K562 (cell line): Measurements from ENCODE around the gene PIP5K1B. TPM values are rescaled to one million over a fixed set of nuclear protein-coding genes. Genes with fewer than 3 reads are reported as not detected.

Experiments
- ATAC-seq: fragments of 200-7000 bp; cut with Tn5 transposase; 3 replicates; pipeline ENCODE4 v1.9.1; 2020; ENCODE audit warnings: moderate library complexity
- BruUV-seq: library from RNA; stranded (reverse); fragments of 400-500 nt; replicated peaks from 2 replicates; lab custom pipeline; 2021; lab: Mats Ljungman, UMichigan
- CTCF ChIA-PET: fragments of 300-600 bp; formaldehyde crosslinking; extraction: SDS; loops from one replicate; lab custom pipeline; 2021; ENCODE audit warnings: low intra/inter-chr PET ratio; lab: Yijun Ruan, JAX
- POLR2A ChIA-PET: fragments of 300-600, 350-650 bp; sonication (Branson Sonifier 250); formaldehyde crosslinking; extraction: SDS; loops from one replicate; lab custom pipeline; 2021; ENCODE audit warnings: antibody characterized with exemption, inconsistent platforms; lab: Yijun Ruan, JAX
- DNase-seq, 4 experiments: peaks; one replicate each; pipeline versions ENCODE4 v3.0.0 to v3.0.0-alpha.2; 2011 to 2018; ENCODE audit warnings: low spot score in 3 of 4, mixed read lengths in 3 of 4; ENCODE audit errors: extremely low read depth in 1 of 4
- FAIRE-seq: peaks from 2 replicates; lab custom pipeline; 2011; peaks lifted over from hg19 to GRCh38; lab: Jason Lieb, UNC
- H2AFZ ChIP-seq: 2 replicates; pipeline ENCODE4 v1.6.0; 2011; ENCODE audit warnings: low read depth, low read length, control low read depth, inconsistent platforms
- H3K27ac ChIP-seq: fragments of 200-600 bp; 3 replicates; pipeline ENCODE4 v1.8.0; 2011; ENCODE audit warnings: low read depth, mild to moderate bottlenecking, control low read depth, inconsistent platforms, low read length, moderate library complexity, mixed read lengths; ENCODE audit errors: extremely low read depth
- H3K27me3 ChIP-seq, 2 experiments: fragments of 300-600 bp in 1 of 2; 2 replicates in 1 of 2; 3 replicates in 1 of 2; pipeline versions ENCODE4 v1.6.0 to v1.8.0; 2011; ENCODE audit warnings: inconsistent platforms in 2 of 2, low read length in 2 of 2, mild to moderate bottlenecking in 1 of 2, mixed read lengths in 1 of 2, moderate library complexity in 1 of 2; ENCODE audit not compliant: control insufficient read depth in 2 of 2, insufficient read depth in 2 of 2
- H3K36me3 ChIP-seq: fragments of 300-600 bp; 3 replicates; pipeline ENCODE4 v1.8.0; 2011; ENCODE audit warnings: mild to moderate bottlenecking, low read length, inconsistent platforms; ENCODE audit not compliant: control insufficient read depth, insufficient read depth
- H3K4me1 ChIP-seq, 2 experiments: fragments of 200-600 bp in 1 of 2; replicated peaks in 1 of 2; 2 replicates in 1 of 2; 3 replicates in 1 of 2; pipeline versions ENCODE4 v1.5.1 to v1.8.0; 2011; ENCODE audit warnings: inconsistent platforms in 2 of 2, low read length in 2 of 2, mild to moderate bottlenecking in 1 of 2, mixed read lengths in 1 of 2, moderate library complexity in 1 of 2; ENCODE audit not compliant: control insufficient read depth in 2 of 2, insufficient read depth in 2 of 2
- H3K4me2 ChIP-seq: 2 replicates; pipeline ENCODE4 v1.6.1; 2011; ENCODE audit warnings: low read length, control low read depth, inconsistent platforms, mixed read lengths; ENCODE audit not compliant: insufficient read depth
- H3K4me3 ChIP-seq: fragments of 200-600 bp; sonication (generic), shearing (Covaris generic); 2 replicates; pipeline ENCODE4 v1.5.1; 2016; ENCODE audit warnings: control low read depth, inconsistent platforms
- H3K79me2 ChIP-seq: fragments of 200-600 bp; 3 replicates; pipeline ENCODE4 v1.8.0; 2011; ENCODE audit warnings: low read length, inconsistent platforms; ENCODE audit not compliant: control insufficient read depth, insufficient read depth
- H3K9ac ChIP-seq, 2 experiments: 2 replicates each; pipeline versions ENCODE4 v1.6.0 to v1.6.1; 2011; ENCODE audit warnings: low read depth in 2 of 2, low read length in 2 of 2, control low read depth in 1 of 2, inconsistent platforms in 1 of 2, mild to moderate bottlenecking in 1 of 2, mixed read lengths in 1 of 2; ENCODE audit not compliant: insufficient read depth in 1 of 2
- H3K9me1 ChIP-seq: one replicate; pipeline ENCODE4 v1.6.0; 2011; ENCODE audit warnings: inconsistent platforms, mild to moderate bottlenecking, low read length, moderate library complexity; ENCODE audit not compliant: control insufficient read depth, insufficient read depth
- H3K9me3 ChIP-seq: replicated peaks from 2 replicates; pipeline ENCODE4 v1.5.1; 2011; ENCODE audit warnings: low read depth, low read length, inconsistent platforms; ENCODE audit not compliant: control insufficient read depth, insufficient read depth
- H4K20me1 ChIP-seq: replicated peaks from 2 replicates; pipeline ENCODE4 v1.6.1; 2011; ENCODE audit warnings: low read length, inconsistent platforms, mixed read lengths; ENCODE audit not compliant: control insufficient read depth, insufficient read depth
- GABPB2 ChIP-seq: fragments of 250-450 bp; sonication (Bioruptor Pico); conservative IDR thresholded peaks from 2 replicates; pipeline ENCODE4 v1.5.1; 2021; ENCODE audit warnings: mild to moderate bottlenecking
- SPI1 ChIP-seq: IDR thresholded peaks from 2 replicates; pipeline ENCODE4 v1.6.1; 2011; ENCODE audit warnings: low read depth, low read length, control low read depth, borderline replicate concordance
- ZNF280A ChIP-seq: fragments of 450-650 bp; IDR thresholded peaks from 2 replicates; pipeline ENCODE4 v1.6.1; 2018; ENCODE audit warnings: mild to moderate bottlenecking, low read depth; ENCODE audit not compliant: partially characterized antibody
- ZNF512 ChIP-seq: IDR thresholded peaks from 2 replicates; pipeline ENCODE4 v1.6.1; 2016; ENCODE audit warnings: missing genetic modification characterization, missing compliant biosample characterization
- WGBS: fragments of 100-300 bp; shearing (Covaris generic); methylation state at CpG from one replicate; pipeline ENCODE4 v1.1.6; 2016; ENCODE audit warnings: low coverage, mixed read lengths; ENCODE audit not compliant: insufficient coverage; ENCODE audit errors: missing lambda C conversion rate; 5-methylcytosine and 5-hydroxymethylcytosine counted together
- in situ Hi-C: fragments of 300-500 bp; cut with MboI; formaldehyde crosslinking; loops from 4 replicates; pipeline ENCODE4 v1.15.0; 2018; ENCODE audit warnings: inconsistent platforms, mixed read lengths
- intact Hi-C: fragments of 100-400 bp; cut with micrococcal nuclease; formaldehyde crosslinking; loops from 2 replicates; pipeline ENCODE4 v1.14.2; 2022
- polyA plus RNA-seq, 8 experiments: library from polyadenylated mRNA; depleted of rRNA in 4 of 8; stranded (reverse) in 5 of 8; unstranded in 3 of 8; fragments of >200 nt; fragmentation: Nextera tagmentation in 2 of 8; fragmentation: Illumina TruSeq in 1 of 8; extraction: Ambion mirVana in 2 of 8; extraction: Trizol in 1 of 8; gene quantifications; 2 replicates each; pipeline versions ENCODE4 v1.2.1 to v1.2.3, GENCODE V29; 2011 to 2014; ENCODE audit warnings: inconsistent platforms in 1 of 8, missing spikeins in 1 of 8
- total RNA-seq, 7 experiments: library from RNA; depleted of rRNA in 6 of 7; stranded (reverse); fragments of >200 nt in 6 of 7; fragmentation: Illumina TruSeq in 2 of 7; extraction: Trizol in 2 of 7; gene quantifications; 2 replicates each; pipeline versions ENCODE4 v1.2.1 to v1.2.3, GENCODE V29; 2011 to 2021; ENCODE audit warnings: low replicate concordance in 1 of 7

Gene PIP5K1B
- total and polyA plus RNA-seq, 9 of the 15 experiments (the other 6 are each of a cell fraction or from before 2014, with no cell fraction given), result 3.1 to 12.9 (median 7.4) TPM

- DNase-seq (no peak), ATAC-seq (no peak), FAIRE-seq (no peak)
- Histone ChIP-seq H3K4me1 (no peaks in the 10 kb centered on the region), H3K79me2 (no peaks in the 10 kb centered on the region), H3K27me3 (no peaks in the 10 kb centered on the region), H2AFZ (no peak overlapping the region), H3K9me3 (no peaks in the 10 kb centered on the region), H3K36me3 (no peaks in the 10 kb centered on the region), H3K9me1 (no peaks in the 10 kb centered on the region), H3K27ac (no peak overlapping the region), H3K4me3 (no peak overlapping the region), H3K9ac (no peak overlapping the region), H3K4me2 (no peak overlapping the region), H4K20me1 (no peaks in the 10 kb centered on the region)
- ChIA-PET CTCF (no interaction called here), POLR2A (interaction anchor here (0.9 kb wide), 1 partner anchor 8 kb away, joined by 3 read pairs; no protein-coding TSS in a partner anchor)
- TF ChIP-seq GABPB2, result no peak
- no peak for TF ChIP-seq ZNF512 (tag)
- no peak for TF ChIP-seq ZNF280A
- TF ChIP-seq SPI1, result peak; percentile 56; the same call in 1 of the 2 replicates
- intact Hi-C loops (no loop called here), in situ Hi-C loops (no loop called here)
- BruUV-seq, result no TSS peak
- WGBS, result 37% methylated on average over 3 of the region's 3 CpGs
Observed at GRCh38 chr9:68905129-68905528, 200.1 kb downstream of the PIP5K1B start.
